Dendritic cell treated with granulocyte-macrophage colony-stimulating factor and Interleukin-4, amounts not matched to agents 40 ng/mL and 50 ng/mL, for 4 days (primary cell): Measurements from ENCODE around the gene SS18L1.
"Not testable (repeated sequence)": the region's sequence is repeated elsewhere in the genome, so short reads cannot be mapped to it uniquely, and the experiment has no call there.

Experiments used
- H3K27ac Mint-ChIP-seq: one replicate; pipeline ENCODE4 v1.8.0; 2022; ENCODE audit warnings: mild to moderate bottlenecking, mixed read lengths
- H3K27me3 Mint-ChIP-seq: one replicate; pipeline ENCODE4 v1.8.0; 2022; ENCODE audit warnings: mild to moderate bottlenecking, mixed read lengths
- H3K36me3 Mint-ChIP-seq: one replicate; pipeline ENCODE4 v1.8.0; 2022; ENCODE audit warnings: low read depth, mixed read lengths
- H3K4me1 Mint-ChIP-seq: one replicate; pipeline ENCODE4 v1.8.0; 2022; ENCODE audit warnings: low read depth, mixed read lengths
- H3K4me3 Mint-ChIP-seq: one replicate; pipeline ENCODE4 v1.8.0; 2022; ENCODE audit warnings: mild to moderate bottlenecking, moderate library complexity, mixed read lengths
- H3K9me3 Mint-ChIP-seq: one replicate; pipeline ENCODE4 v1.8.0; 2022; ENCODE audit warnings: mixed read lengths
- intact Hi-C: fragments of 100-400 bp; cut with micrococcal nuclease; formaldehyde crosslinking; loops from one replicate; pipeline ENCODE4 v1.15.0; 2022

Gene SS18L1

GRCh38 chr20:62143081-62143956 lies at the start of gene SS18L1, which contains the start of gene PSMA7:
Gene SS18L1, plus strand, starts transcription at chr20:62143769. Its CDS starts 52 bp downstream, at chr20:62143821.
Gene PSMA7, minus strand, starts transcription at chr20:62143394. Its CDS starts 91 bp downstream, at chr20:62143303.
- Mint-ChIP-seq H3K27me3 (no peaks in the 10 kb centered on the region), H3K4me3 (peak within 1 kb of the TSS; percentile 86), H3K36me3 (peaks cover 56% of the 10 kb centered on the region), H3K4me1 (peaks cover 58% of the 10 kb centered on the region), H3K27ac (peak within 1 kb of the TSS; percentile 88), H3K9me3 (no peaks in the 10 kb centered on the region)
- intact Hi-C loops, result loop anchor here (2.0 kb wide), 1 partner anchor 39 kb away; the partner anchor contains the start of gene MTG2

GRCh38 chr20:62096421-62097380 lies 46.9 kb upstream of the SS18L1 start:
- Mint-ChIP-seq H3K4me1 (no peaks in the 10 kb centered on the region), H3K4me3 (no peak overlapping the region), H3K27ac (no peak overlapping the region), H3K36me3 (no peaks in the 10 kb centered on the region), H3K9me3 (peaks cover 46% of the 10 kb centered on the region), H3K27me3 (peaks cover 7% of the 10 kb centered on the region)
- intact Hi-C loops, result no loop called here

GRCh38 chr20:62097881-62098407 lies 45.6 kb upstream of the SS18L1 start:
- Mint-ChIP-seq H3K27ac (no peak overlapping the region), H3K9me3 (peaks cover 47% of the 10 kb centered on the region), H3K36me3 (no peaks in the 10 kb centered on the region), H3K27me3 (peaks cover 5% of the 10 kb centered on the region), H3K4me1 (peaks cover 5% of the 10 kb centered on the region), H3K4me3 (no peak overlapping the region)
- intact Hi-C loops, result no loop called here

GRCh38 chr20:62101078-62101477 lies 42.5 kb upstream of the SS18L1 start:
- no peak overlapping the region for H3K27ac Mint-ChIP-seq
- peaks cover 15% of the 10 kb centered on the region for H3K27me3 Mint-ChIP-seq
- peaks cover 5% of the 10 kb centered on the region for H3K4me1 Mint-ChIP-seq
- no peaks in the 10 kb centered on the region for H3K36me3 Mint-ChIP-seq
- intact Hi-C loops, result no loop called here
- H3K9me3 Mint-ChIP-seq, result peaks cover 72% of the 10 kb centered on the region
- H3K4me3 Mint-ChIP-seq, result no peak overlapping the region

- Mint-ChIP-seq H3K9me3 (peaks cover 98% of the 10 kb centered on the region), H3K36me3 (no peaks in the 10 kb centered on the region), H3K27me3 (peaks cover 13% of the 10 kb centered on the region), H3K27ac (no peak overlapping the region), H3K4me1 (peaks cover 5% of the 10 kb centered on the region), H3K4me3 (no peak overlapping the region)
- intact Hi-C loops, result no loop called here
Measured at GRCh38 chr20:62103508-62104233, 39.9 kb upstream of the SS18L1 start.

GRCh38 chr20:62104234-62104789 lies 39.3 kb upstream of the SS18L1 start:
- Mint-ChIP-seq H3K9me3 (peaks cover 100% of the 10 kb centered on the region), H3K27ac (no peak overlapping the region)

GRCh38 chr20:62104791-62105345 lies 38.7 kb upstream of the SS18L1 start:
- peaks cover 5% of the 10 kb centered on the region for H3K4me1 Mint-ChIP-seq
- no peak overlapping the region for H3K27ac Mint-ChIP-seq
- peaks cover 13% of the 10 kb centered on the region for H3K27me3 Mint-ChIP-seq
- intact Hi-C loops, result no loop called here
- peaks cover 100% of the 10 kb centered on the region for H3K9me3 Mint-ChIP-seq
- no peaks in the 10 kb centered on the region for H3K36me3 Mint-ChIP-seq
- H3K4me3 Mint-ChIP-seq, result no peak overlapping the region

More at GRCh38 chr20:62104234-62104789, 39.3 kb upstream of the SS18L1 start:
- intact Hi-C loops, result no loop called here
- Mint-ChIP-seq H3K4me3 (no peak overlapping the region), H3K36me3 (no peaks in the 10 kb centered on the region), H3K4me1 (peaks cover 5% of the 10 kb centered on the region), H3K27me3 (peaks cover 13% of the 10 kb centered on the region)

GRCh38 chr20:62105592-62105991 lies 38.0 kb upstream of the SS18L1 start:
- H3K36me3 Mint-ChIP-seq, result no peaks in the 10 kb centered on the region

GRCh38 chr20:62111148-62111547 lies 32.4 kb upstream of the SS18L1 start:
- H3K4me1 Mint-ChIP-seq, result no peaks in the 10 kb centered on the region
- H3K36me3 Mint-ChIP-seq, result no peaks in the 10 kb centered on the region
- no peak overlapping the region for H3K4me3 Mint-ChIP-seq
- H3K9me3 Mint-ChIP-seq, result peaks cover 81% of the 10 kb centered on the region
- intact Hi-C loops, result no loop called here
- no peak overlapping the region for H3K27ac Mint-ChIP-seq
- H3K27me3 Mint-ChIP-seq, result peaks cover 12% of the 10 kb centered on the region

More at GRCh38 chr20:62105592-62105991, 38.0 kb upstream of the SS18L1 start:
- no peak overlapping the region for H3K4me3 Mint-ChIP-seq
- peaks cover 5% of the 10 kb centered on the region for H3K4me1 Mint-ChIP-seq
- H3K27ac Mint-ChIP-seq, result no peak overlapping the region
- H3K9me3 Mint-ChIP-seq, result peaks cover 100% of the 10 kb centered on the region
- peaks cover 10% of the 10 kb centered on the region for H3K27me3 Mint-ChIP-seq
- intact Hi-C loops, result no loop called here

- no peaks in the 10 kb centered on the region for H3K4me1 Mint-ChIP-seq
- H3K27ac Mint-ChIP-seq, result no peak overlapping the region
- no peak overlapping the region for H3K4me3 Mint-ChIP-seq
- peaks cover 69% of the 10 kb centered on the region for H3K9me3 Mint-ChIP-seq
- intact Hi-C loops, result no loop called here
- no peaks in the 10 kb centered on the region for H3K36me3 Mint-ChIP-seq
- H3K27me3 Mint-ChIP-seq, result peaks cover 20% of the 10 kb centered on the region
Measured at GRCh38 chr20:62112368-62112767, 31.2 kb upstream of the SS18L1 start.

- Mint-ChIP-seq H3K4me3 (no peak overlapping the region), H3K27me3 (peaks cover 36% of the 10 kb centered on the region), H3K9me3 (peaks cover 44% of the 10 kb centered on the region)
Measured at GRCh38 chr20:62114894-62115293, 28.7 kb upstream of the SS18L1 start.

GRCh38 chr20:62115800-62116407 lies 27.7 kb upstream of the SS18L1 start:
- H3K4me1 Mint-ChIP-seq, H3K36me3 Mint-ChIP-seq, intact Hi-C loops, H3K4me3 Mint-ChIP-seq, H3K27ac Mint-ChIP-seq: not testable (repeated sequence)
- H3K27me3 Mint-ChIP-seq, result peaks cover 36% of the 10 kb centered on the region
- H3K9me3 Mint-ChIP-seq, result peaks cover 34% of the 10 kb centered on the region

More at GRCh38 chr20:62114894-62115293, 28.7 kb upstream of the SS18L1 start:
- intact Hi-C loops, result no loop called here
- Mint-ChIP-seq H3K36me3 (no peaks in the 10 kb centered on the region), H3K27ac (no peak overlapping the region), H3K4me1 (no peaks in the 10 kb centered on the region)
